OCI-LY7 (cell line): ENCODE measurements around the gene PRELID3B.

Source experiments
- EZH2phosphoT487 ChIP-seq: fragments of 200-600 bp; sonication (generic); IDR thresholded peaks from 2 replicates; pipeline ENCODE4 v1.6.1; 2018; ENCODE audit warnings: low read depth, borderline replicate concordance, mild to moderate bottlenecking, mixed run types, antibody characterized with exemption, low read length, moderate library complexity, mixed read lengths
- TF ChIP-seq, protein P1 (sequence below): fragments of 200-600 bp; sonication (generic); conservative IDR thresholded peaks from 2 replicates; pipeline ENCODE4 v1.5.1; 2014; ENCODE audit warnings: mild to moderate bottlenecking, antibody characterized with exemption, low read length, moderate library complexity, mixed read lengths

- TF ChIP-seq, protein P1, sequence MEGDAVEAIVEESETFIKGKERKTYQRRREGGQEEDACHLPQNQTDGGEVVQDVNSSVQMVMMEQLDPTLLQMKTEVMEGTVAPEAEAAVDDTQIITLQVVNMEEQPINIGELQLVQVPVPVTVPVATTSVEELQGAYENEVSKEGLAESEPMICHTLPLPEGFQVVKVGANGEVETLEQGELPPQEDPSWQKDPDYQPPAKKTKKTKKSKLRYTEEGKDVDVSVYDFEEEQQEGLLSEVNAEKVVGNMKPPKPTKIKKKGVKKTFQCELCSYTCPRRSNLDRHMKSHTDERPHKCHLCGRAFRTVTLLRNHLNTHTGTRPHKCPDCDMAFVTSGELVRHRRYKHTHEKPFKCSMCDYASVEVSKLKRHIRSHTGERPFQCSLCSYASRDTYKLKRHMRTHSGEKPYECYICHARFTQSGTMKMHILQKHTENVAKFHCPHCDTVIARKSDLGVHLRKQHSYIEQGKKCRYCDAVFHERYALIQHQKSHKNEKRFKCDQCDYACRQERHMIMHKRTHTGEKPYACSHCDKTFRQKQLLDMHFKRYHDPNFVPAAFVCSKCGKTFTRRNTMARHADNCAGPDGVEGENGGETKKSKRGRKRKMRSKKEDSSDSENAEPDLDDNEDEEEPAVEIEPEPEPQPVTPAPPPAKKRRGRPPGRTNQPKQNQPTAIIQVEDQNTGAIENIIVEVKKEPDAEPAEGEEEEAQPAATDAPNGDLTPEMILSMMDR, result no peak
- TF ChIP-seq EZH2phosphoT487, result no peak
These were observed 13.8 kb downstream of the PRELID3B start for GRCh38 chr20:59028812-59029211.
